ENCODE results near the gene RHOT2. TPM values are rescaled to one million over a fixed set of nuclear protein-coding genes. Genes with fewer than 3 reads are reported as not detected.

The RHOT2 gene
- total and polyA plus RNA-seq, 9 of the 15 experiments (the other 6 are each of a cell fraction or from before 2014, with no cell fraction given): 5.0 to 373 (median 112) TPM

GRCh38 chr16:695355-696089, 27.6 kb downstream of the RHOT2 start (continued):
- TF ChIP-seq MEF2D (tag; conservative IDR thresholded peaks at IDR 0.05; ENCODE audit: low read depth) (no peak), RFX5 (IDR thresholded peaks at IDR 0.05; ENCODE audit: low read depth, low read length) (no peak), GABPB2 (CRISPR knock-in tag; conservative IDR thresholded peaks at IDR 0.05) (no peak), HOXB6 (CRISPR knock-in tag; IDR thresholded peaks at IDR 0.05; ENCODE audit: borderline replicate concordance) (no peak), CAMTA2 (CRISPR knock-in tag; conservative IDR thresholded peaks at IDR 0.05) (no peak), ZNF444 (CRISPR knock-in tag; IDR thresholded peaks at IDR 0.05) (no peak), ZBTB11 (CRISPR knock-in tag; IDR thresholded peaks at IDR 0.05) (peak in 1 of 3 experiments; percentile 43; a peak in 1 of 6 replicates), ZBTB34 (CRISPR knock-in tag; IDR thresholded peaks at IDR 0.05) (no peak), HNRNPLL (IDR thresholded peaks at IDR 0.05; ENCODE audit: low read depth, low read length, poor library complexity, severe bottlenecking) (peak; percentile 96), ZNF184 (CRISPR knock-in tag; IDR thresholded peaks at IDR 0.05) (no peak), RFX7 (CRISPR knock-in tag; IDR thresholded peaks at IDR 0.05) (no peak), SAFB2 (IDR thresholded peaks at IDR 0.05; ENCODE audit: borderline replicate concordance, low read depth, low read length, severe bottlenecking) (no peak), MTA1 (IDR thresholded peaks at IDR 0.05; ENCODE audit: borderline replicate concordance) (0 out of 2 replicates have a peak, but pooled peaks have one; percentile 17), ZNF740 (CRISPR knock-in tag; IDR thresholded peaks at IDR 0.05) (no peak; the same call in none of the 2 replicates), ZNF740 (tag; IDR thresholded peaks at IDR 0.05) (no peak)
- TF ChIP-seq, protein P1, sequence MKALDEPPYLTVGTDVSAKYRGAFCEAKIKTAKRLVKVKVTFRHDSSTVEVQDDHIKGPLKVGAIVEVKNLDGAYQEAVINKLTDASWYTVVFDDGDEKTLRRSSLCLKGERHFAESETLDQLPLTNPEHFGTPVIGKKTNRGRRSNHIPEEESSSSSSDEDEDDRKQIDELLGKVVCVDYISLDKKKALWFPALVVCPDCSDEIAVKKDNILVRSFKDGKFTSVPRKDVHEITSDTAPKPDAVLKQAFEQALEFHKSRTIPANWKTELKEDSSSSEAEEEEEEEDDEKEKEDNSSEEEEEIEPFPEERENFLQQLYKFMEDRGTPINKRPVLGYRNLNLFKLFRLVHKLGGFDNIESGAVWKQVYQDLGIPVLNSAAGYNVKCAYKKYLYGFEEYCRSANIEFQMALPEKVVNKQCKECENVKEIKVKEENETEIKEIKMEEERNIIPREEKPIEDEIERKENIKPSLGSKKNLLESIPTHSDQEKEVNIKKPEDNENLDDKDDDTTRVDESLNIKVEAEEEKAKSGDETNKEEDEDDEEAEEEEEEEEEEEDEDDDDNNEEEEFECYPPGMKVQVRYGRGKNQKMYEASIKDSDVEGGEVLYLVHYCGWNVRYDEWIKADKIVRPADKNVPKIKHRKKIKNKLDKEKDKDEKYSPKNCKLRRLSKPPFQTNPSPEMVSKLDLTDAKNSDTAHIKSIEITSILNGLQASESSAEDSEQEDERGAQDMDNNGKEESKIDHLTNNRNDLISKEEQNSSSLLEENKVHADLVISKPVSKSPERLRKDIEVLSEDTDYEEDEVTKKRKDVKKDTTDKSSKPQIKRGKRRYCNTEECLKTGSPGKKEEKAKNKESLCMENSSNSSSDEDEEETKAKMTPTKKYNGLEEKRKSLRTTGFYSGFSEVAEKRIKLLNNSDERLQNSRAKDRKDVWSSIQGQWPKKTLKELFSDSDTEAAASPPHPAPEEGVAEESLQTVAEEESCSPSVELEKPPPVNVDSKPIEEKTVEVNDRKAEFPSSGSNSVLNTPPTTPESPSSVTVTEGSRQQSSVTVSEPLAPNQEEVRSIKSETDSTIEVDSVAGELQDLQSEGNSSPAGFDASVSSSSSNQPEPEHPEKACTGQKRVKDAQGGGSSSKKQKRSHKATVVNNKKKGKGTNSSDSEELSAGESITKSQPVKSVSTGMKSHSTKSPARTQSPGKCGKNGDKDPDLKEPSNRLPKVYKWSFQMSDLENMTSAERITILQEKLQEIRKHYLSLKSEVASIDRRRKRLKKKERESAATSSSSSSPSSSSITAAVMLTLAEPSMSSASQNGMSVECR (CRISPR knock-in tag; IDR thresholded peaks at IDR 0.05): peak; percentile 86; the same call in 1 of the 2 replicates

Data from K562 (cell line).